Esophagus muscularis mucosa (tissue), 4 donors: ENCODE measurements around the gene ARL6IP4. TPM values are rescaled to one million over a fixed set of nuclear protein-coding genes. Genes with fewer than 3 reads are reported as not detected.

Experiments used
- DNase-seq: peaks from one replicate; pipeline ENCODE4 v3.0.0-alpha.2; 2017; ENCODE audit errors: extremely low spot score
- H3K27ac ChIP-seq, 4 donors: fragments of 200-600 bp; sonication (generic); replicated peaks in 1 of 4; 1 replicate in 3 of 4; 2 replicates in 1 of 4; pipeline ENCODE4 v1.5.1; 2016 to 2019; ENCODE audit warnings: mild to moderate bottlenecking in 1 of 4
- H3K27me3 ChIP-seq, 4 donors: fragments of 200-600 bp; sonication (generic); one replicate each; pipeline versions ENCODE4 v1.5.1 to v1.6.0; 2016 to 2019
- H3K36me3 ChIP-seq, 4 donors: fragments of 200-600 bp; sonication (generic); one replicate each; pipeline ENCODE4 v1.5.1; 2016 to 2019
- H3K4me1 ChIP-seq, 4 donors: fragments of 200-600 bp; sonication (generic); one replicate each; pipeline ENCODE4 v1.5.1; 2016 to 2019
- H3K4me3 ChIP-seq, 4 donors: fragments of 200-600 bp; sonication (generic); 1 replicate in 2 of 4; 2 replicates in 2 of 4; pipeline ENCODE4 v1.5.1; 2016 to 2019; ENCODE audit warnings: mild to moderate bottlenecking in 4 of 4, moderate library complexity in 1 of 4
- H3K9me3 ChIP-seq, 4 donors: fragments of 200-600 bp; sonication (generic); 1 replicate in 3 of 4; 2 replicates in 1 of 4; pipeline ENCODE4 v1.5.1; 2016 to 2019
- EP300 ChIP-seq: sonication (generic); formaldehyde crosslinking; IDR thresholded peaks from one replicate; pipeline ENCODE4 v1.6.1; 2017; ENCODE audit warnings: antibody characterized with exemption
- POLR2A ChIP-seq: fragments of 450-650 bp; IDR thresholded peaks from one replicate; pipeline ENCODE4 v1.6.1; 2017; ENCODE audit warnings: antibody characterized with exemption, moderate library complexity, mild to moderate bottlenecking, low read depth
- POLR2AphosphoS5 ChIP-seq, 2 donors: sonication (generic); formaldehyde crosslinking; IDR thresholded peaks; one replicate each; pipeline ENCODE4 v1.6.1; 2017; ENCODE audit warnings: antibody characterized with exemption in 2 of 2
- WGBS: methylation state at CpG from one replicate; pipeline ENCODE4 v1.1.5; 2018; 5-methylcytosine and 5-hydroxymethylcytosine counted together
- intact Hi-C: fragments of 100-400 bp; cut with DNase I; formaldehyde crosslinking; loops from one replicate; pipeline ENCODE4 v1.15.1; 2023
- total RNA-seq, 4 donors: library from RNA; depleted of rRNA; stranded (reverse); fragments of >200 nt; gene quantifications; one replicate each; pipeline versions ENCODE4 v1.1.0 to v1.2.1, GENCODE V29; 2016
- TF ChIP-seq, protein P1 (sequence below), 3 experiments: fragments of 200-600 bp in 2 of 3; fragments of 450-650 bp in 1 of 3; sonication (generic) in 2 of 3; IDR thresholded peaks; one replicate each; pipeline ENCODE4 v1.5.1; 2017 to 2019; ENCODE audit warnings: antibody characterized with exemption in 3 of 3, mild to moderate bottlenecking in 2 of 3, moderate library complexity in 1 of 3

ARL6IP4 gene
- total RNA-seq, 4 donors from 2014 or later: 262 to 318 (median 288) TPM

DNA sequence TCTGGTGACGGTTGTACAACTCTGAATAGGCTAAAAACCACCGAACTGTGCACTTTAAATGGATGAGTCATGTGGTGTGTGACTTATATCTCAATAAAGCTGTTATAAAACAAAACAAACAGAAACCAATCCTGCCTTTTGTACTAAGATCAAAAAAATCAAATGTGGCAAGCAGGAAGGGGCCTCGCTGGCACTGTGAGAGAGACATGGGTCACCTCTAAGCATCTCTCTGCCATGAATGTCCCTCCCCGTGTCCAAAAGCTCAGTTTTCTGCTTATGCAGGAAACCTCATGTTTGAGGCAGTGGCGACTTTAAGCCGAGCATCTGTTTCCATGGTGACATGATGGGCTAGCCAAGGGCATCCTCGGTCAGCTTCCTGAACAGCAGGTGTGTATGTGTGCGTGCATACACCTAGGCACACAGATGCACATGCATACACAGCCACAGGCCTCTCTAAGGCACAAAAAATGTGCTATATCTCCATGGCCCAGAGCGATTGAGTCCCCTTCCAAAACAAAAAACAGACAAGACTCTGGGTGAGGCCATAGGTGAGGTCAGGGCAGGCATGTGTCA, 44.4 kb downstream of the ARL6IP4 start:
- Histone ChIP-seq H3K9me3 (no peaks in the 10 kb centered on the region), H3K4me3 (no peak overlapping the region), H3K36me3 (peaks cover 0 to 44% (median 30%) of the 10 kb centered on the region in 4 donors), H3K27ac (no peak overlapping the region), H3K27me3 (no peaks in the 10 kb centered on the region), H3K4me1 (no peaks in the 10 kb centered on the region)
- TF ChIP-seq EP300: no peak
- intact Hi-C loops: no loop called here
- no peak for DNase-seq
- 72% methylated on average over 8 of the region's 9 CpGs for WGBS

DNA sequence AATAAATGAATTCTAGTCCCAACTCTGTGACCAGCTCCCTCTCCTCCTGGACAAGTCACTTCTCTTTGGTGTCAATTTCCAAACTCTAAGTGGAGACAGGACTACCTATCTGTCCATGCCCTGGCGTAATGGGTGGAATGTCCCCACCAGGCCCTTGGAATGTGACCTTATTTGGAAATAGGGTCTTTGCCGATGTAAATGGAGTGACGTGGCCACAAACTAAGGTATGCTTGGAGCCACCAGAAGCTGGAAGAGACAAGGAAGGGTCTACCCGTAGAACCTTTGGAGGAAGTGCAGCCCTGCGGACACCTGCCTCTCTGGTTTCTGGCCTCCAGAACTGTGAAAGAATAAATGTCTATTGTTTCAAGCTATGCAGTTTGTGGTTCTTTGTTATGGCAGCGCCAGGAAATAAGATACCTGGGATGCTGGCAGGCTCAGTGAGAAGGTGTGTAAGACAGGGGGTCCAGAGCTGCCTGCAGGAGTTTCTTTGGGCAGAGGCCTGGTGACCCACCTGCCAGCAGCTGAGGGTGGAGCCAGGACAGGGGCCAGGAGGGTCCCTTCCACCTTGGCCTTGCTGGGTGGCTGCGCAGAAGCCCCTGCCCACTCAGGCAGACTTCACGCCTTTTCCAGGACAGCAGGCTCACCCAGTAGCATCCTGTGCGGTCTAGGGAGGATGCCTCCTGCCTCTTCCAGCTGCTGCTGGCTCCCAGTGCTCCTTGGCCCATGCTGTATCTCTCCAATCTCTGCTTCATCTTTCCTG, 45.8 kb downstream of the ARL6IP4 start:
- 91% methylated on average over 6 of the region's 9 CpGs for WGBS
- no peaks in the 10 kb centered on the region for H3K4me1 ChIP-seq
- H3K4me3 ChIP-seq: no peak overlapping the region
- no peaks in the 10 kb centered on the region for H3K9me3 ChIP-seq
- TF ChIP-seq POLR2AphosphoS5 (IDR thresholded peaks at IDR 0.05): no peak
- TF ChIP-seq, protein P1, sequence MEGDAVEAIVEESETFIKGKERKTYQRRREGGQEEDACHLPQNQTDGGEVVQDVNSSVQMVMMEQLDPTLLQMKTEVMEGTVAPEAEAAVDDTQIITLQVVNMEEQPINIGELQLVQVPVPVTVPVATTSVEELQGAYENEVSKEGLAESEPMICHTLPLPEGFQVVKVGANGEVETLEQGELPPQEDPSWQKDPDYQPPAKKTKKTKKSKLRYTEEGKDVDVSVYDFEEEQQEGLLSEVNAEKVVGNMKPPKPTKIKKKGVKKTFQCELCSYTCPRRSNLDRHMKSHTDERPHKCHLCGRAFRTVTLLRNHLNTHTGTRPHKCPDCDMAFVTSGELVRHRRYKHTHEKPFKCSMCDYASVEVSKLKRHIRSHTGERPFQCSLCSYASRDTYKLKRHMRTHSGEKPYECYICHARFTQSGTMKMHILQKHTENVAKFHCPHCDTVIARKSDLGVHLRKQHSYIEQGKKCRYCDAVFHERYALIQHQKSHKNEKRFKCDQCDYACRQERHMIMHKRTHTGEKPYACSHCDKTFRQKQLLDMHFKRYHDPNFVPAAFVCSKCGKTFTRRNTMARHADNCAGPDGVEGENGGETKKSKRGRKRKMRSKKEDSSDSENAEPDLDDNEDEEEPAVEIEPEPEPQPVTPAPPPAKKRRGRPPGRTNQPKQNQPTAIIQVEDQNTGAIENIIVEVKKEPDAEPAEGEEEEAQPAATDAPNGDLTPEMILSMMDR (IDR thresholded peaks at IDR 0.05): no peak
- no peak for TF ChIP-seq POLR2A
- no peak for TF ChIP-seq EP300
- H3K27me3 ChIP-seq: no peaks in the 10 kb centered on the region
- intact Hi-C loops: no loop called here
- DNase-seq: no peak
- no peak overlapping the region for H3K27ac ChIP-seq
- peaks cover 0 to 54% (median 39%) of the 10 kb centered on the region in 4 donors for H3K36me3 ChIP-seq

DNA sequence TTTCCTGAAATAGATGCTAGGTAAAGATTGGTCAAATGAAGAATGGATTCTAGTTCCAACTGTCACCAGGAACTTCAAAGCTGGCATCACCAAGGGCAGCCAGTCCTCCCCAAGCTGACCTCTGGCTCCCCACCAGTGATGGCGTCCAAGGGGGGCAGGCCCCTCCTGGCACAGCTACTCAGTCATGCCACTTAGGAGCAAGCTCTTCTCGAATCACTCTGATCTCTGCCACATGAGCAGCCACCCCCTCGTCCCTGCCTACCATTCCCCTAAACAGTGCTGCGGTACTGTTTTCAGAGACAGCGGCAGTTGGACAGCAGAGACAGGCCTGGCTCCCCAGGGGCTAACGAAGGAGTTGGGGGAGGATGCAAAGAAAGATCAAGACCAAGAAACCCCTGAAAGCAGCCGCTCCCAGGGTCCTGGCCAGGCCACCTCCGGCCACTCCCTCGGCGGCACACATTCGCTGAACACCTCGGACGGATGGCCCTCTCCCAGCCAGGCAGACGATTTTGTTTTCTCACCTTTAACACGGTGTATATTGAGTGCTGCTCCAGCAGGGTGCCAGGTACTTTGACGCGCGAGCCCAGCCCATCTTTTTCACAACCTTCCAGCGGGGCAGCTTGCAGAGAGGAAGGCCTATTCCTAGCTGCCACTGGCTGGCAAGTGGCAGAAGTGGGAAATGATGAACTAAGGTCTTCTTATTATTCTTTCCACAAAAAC, 47.4 kb downstream of the ARL6IP4 start:
- peaks cover 0 to 64% (median 50%) of the 10 kb centered on the region in 4 donors for H3K36me3 ChIP-seq
- no peaks in the 10 kb centered on the region for H3K27me3 ChIP-seq
- WGBS: 80% methylated on average over 18 of the region's 19 CpGs
- no peaks in the 10 kb centered on the region for H3K9me3 ChIP-seq
- no peak overlapping the region for H3K27ac ChIP-seq
- TF ChIP-seq POLR2AphosphoS5 (IDR thresholded peaks at IDR 0.05) (no peak), POLR2A (no peak), EP300 (no peak)
- TF ChIP-seq, protein P1 (IDR thresholded peaks at IDR 0.05): no peak
- intact Hi-C loops: no loop called here
- H3K4me1 ChIP-seq: no peaks in the 10 kb centered on the region
- DNase-seq: no peak
- H3K4me3 ChIP-seq: no peak overlapping the region

DNA sequence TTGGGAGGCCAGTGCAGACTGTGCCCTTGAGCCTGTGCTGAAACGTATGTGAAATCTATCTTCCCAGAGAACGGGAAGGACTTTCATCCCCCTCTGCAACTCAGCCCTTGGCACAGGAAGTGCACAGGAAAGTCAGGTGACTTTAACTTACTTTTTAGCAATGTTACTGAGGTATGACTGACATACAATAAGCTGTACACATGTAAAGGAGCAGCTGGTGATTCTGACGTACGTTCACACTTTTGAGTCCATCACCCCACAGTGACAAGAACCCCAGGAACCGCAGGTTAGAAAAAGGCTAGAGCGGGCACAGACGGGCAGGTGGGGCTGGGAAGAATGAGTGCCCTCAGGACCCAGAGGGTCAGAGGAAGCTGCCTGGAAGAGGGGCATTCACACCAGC, 48.0 kb downstream of the ARL6IP4 start:
- no peak overlapping the region for H3K27ac ChIP-seq
- WGBS: 79% methylated on average over 7 of the region's 7 CpGs
- no peaks in the 10 kb centered on the region for H3K4me1 ChIP-seq
- intact Hi-C loops: no loop called here
- no peak overlapping the region for H3K4me3 ChIP-seq
- peaks cover 0 to 70% (median 56%) of the 10 kb centered on the region in 4 donors for H3K36me3 ChIP-seq
- H3K9me3 ChIP-seq: no peaks in the 10 kb centered on the region
- H3K27me3 ChIP-seq: no peaks in the 10 kb centered on the region
- DNase-seq: no peak
- TF ChIP-seq EP300 (no peak), POLR2AphosphoS5 (IDR thresholded peaks at IDR 0.05) (no peak)

DNA sequence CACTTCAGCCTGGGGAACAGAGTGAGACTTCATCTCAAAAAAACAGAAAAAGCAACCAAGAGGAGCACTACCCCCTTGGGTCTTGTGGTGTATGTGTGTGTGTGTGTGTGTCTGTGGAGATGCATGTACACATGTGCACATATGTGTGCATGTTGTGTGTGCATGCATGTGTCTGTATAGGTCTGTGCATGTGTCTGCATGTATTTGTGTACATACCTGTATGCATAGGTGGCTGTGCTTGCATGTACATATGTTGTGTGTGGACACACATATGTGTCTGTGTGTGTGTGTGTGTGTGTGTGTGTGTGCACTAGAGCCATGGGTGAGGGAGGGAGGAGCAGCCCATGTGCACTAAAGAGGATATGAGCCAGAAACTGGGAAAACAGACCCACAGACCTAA, 49.1 kb downstream of the ARL6IP4 start:
- DNase-seq: no peak
- peaks cover 0 to 6% (median 3%) of the 10 kb centered on the region in 4 donors for H3K4me1 ChIP-seq
- no peak overlapping the region for H3K4me3 ChIP-seq
- H3K27ac ChIP-seq: no peak overlapping the region
- H3K9me3 ChIP-seq: no peaks in the 10 kb centered on the region
- H3K36me3 ChIP-seq: peaks cover 0 to 80% (median 65%) of the 10 kb centered on the region in 4 donors
- intact Hi-C loops: no loop called here
- TF ChIP-seq POLR2A (no peak), EP300 (no peak), POLR2AphosphoS5 (IDR thresholded peaks at IDR 0.05) (no peak)
- TF ChIP-seq, protein P1 (IDR thresholded peaks at IDR 0.05): no peak
- no peaks in the 10 kb centered on the region for H3K27me3 ChIP-seq
